ENCODE data around the gene PDPR. TPM values are rescaled to one million over a fixed set of nuclear protein-coding genes. Genes with fewer than 3 reads are reported as not detected.

The PDPR gene
- total and polyA plus RNA-seq, 10 of the 15 experiments (the other 5 are each of a cell fraction or from before 2014, with no cell fraction given), result 2.6 to 29.1 (median 6.8) TPM

DNA sequence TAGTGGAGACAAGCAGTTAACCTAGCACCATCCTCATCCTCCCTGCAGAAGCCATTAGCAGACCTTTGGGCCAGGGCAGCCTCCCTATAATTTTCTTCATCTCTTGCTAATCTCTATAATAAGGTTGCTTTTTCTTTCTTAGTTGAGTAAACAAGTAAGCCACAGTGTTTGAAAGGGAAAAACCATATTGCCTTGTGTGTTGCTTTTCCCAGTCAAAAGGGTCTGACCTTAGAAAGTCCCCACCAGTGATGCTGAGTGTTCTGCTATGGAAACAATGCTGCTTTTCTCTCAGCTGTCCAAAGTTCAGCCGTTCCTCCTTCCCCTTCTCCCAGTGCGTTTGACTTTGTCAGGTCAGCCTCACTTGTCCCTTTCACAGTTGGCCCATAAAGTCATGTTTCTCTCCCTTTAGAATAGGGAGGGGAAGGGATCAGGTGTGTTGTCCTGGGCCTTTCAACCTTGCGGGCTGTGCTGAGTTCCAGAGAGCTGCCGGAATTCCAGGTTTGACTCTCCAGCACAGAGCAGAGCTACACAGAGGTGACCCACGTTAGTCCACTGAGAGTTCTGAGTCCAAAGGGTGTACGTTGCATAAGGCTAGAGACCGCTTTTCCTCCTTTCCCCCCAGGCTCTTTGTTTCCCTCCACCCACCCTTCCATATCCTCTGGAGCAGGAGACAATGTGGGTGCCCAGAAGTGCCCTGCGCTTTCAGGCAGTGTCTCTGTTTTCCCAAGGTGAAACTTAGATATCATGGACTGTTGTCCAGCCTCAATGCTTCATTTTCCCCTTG lies 43.5 kb downstream of the PDPR start:
- H3K36me3 ChIP-seq (ENCODE audit: control insufficient read depth in 2 of 2, insufficient read depth in 2 of 2, low read length in 1 of 2), result peaks cover 11 to 15% of the 10 kb centered on the region in 2 experiments
- WGBS (ENCODE audit: insufficient coverage, insufficient replicate concordance, low lambda C conversion rate, missing lambda C conversion rate), result 96% methylated on average over 8 of the region's 8 CpGs
- ChIA-PET CTCF (no interaction called here), POLR2A (no interaction called here), RAD21 (ENCODE audit: unreplicated experiment) (no interaction called here), SMC1A (ENCODE audit: uncharacterized antibody, unreplicated experiment) (no interaction called here)
- H3K79me2 ChIP-seq (ENCODE audit: control insufficient read depth, insufficient read depth, low read length), result no peaks in the 10 kb centered on the region
- no peaks in the 10 kb centered on the region for H4K20me1 ChIP-seq (ENCODE audit: control insufficient read depth, insufficient read depth)
- TF ChIP-seq, protein P1, sequence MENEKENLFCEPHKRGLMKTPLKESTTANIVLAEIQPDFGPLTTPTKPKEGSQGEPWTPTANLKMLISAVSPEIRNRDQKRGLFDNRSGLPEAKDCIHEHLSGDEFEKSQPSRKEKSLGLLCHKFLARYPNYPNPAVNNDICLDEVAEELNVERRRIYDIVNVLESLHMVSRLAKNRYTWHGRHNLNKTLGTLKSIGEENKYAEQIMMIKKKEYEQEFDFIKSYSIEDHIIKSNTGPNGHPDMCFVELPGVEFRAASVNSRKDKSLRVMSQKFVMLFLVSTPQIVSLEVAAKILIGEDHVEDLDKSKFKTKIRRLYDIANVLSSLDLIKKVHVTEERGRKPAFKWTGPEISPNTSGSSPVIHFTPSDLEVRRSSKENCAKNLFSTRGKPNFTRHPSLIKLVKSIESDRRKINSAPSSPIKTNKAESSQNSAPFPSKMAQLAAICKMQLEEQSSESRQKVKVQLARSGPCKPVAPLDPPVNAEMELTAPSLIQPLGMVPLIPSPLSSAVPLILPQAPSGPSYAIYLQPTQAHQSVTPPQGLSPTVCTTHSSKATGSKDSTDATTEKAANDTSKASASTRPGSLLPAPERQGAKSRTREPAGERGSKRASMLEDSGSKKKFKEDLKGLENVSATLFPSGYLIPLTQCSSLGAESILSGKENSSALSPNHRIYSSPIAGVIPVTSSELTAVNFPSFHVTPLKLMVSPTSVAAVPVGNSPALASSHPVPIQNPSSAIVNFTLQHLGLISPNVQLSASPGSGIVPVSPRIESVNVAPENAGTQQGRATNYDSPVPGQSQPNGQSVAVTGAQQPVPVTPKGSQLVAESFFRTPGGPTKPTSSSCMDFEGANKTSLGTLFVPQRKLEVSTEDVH (IDR thresholded peaks at IDR 0.05; ENCODE audit: low read depth, partially characterized antibody), result no peak
- TF ChIP-seq SMARCA5 (IDR thresholded peaks at IDR 0.05), result no peak
- TF ChIP-seq, protein P2, sequence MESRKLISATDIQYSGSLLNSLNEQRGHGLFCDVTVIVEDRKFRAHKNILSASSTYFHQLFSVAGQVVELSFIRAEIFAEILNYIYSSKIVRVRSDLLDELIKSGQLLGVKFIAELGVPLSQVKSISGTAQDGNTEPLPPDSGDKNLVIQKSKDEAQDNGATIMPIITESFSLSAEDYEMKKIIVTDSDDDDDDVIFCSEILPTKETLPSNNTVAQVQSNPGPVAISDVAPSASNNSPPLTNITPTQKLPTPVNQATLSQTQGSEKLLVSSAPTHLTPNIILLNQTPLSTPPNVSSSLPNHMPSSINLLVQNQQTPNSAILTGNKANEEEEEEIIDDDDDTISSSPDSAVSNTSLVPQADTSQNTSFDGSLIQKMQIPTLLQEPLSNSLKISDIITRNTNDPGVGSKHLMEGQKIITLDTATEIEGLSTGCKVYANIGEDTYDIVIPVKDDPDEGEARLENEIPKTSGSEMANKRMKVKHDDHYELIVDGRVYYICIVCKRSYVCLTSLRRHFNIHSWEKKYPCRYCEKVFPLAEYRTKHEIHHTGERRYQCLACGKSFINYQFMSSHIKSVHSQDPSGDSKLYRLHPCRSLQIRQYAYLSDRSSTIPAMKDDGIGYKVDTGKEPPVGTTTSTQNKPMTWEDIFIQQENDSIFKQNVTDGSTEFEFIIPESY (IDR thresholded peaks at IDR 0.05), result no peak
- TF ChIP-seq ELK1 (IDR thresholded peaks at IDR 0.05; ENCODE audit: low read depth, low read length), result no peak
- no peak for TF ChIP-seq IKZF2 (IDR thresholded peaks at IDR 0.05)
- no peak for TF ChIP-seq NBN (IDR thresholded peaks at IDR 0.05)
- no peak for TF ChIP-seq BACH1 (IDR thresholded peaks at IDR 0.05; ENCODE audit: borderline replicate concordance)
- no peak for TF ChIP-seq NKRF (conservative IDR thresholded peaks at IDR 0.05)
- H3K4me3 ChIP-seq, result no peak overlapping the region
- intact Hi-C loops (cut with micrococcal nuclease; ENCODE audit: unreplicated experiment), result no loop called here
- BruUV-seq (replicated peaks), result no TSS peak
- no peak overlapping the region for H3K27ac ChIP-seq (ENCODE audit: control insufficient read depth, insufficient read depth)
- H3K4me1 ChIP-seq (ENCODE audit: control insufficient read depth, insufficient read depth, low read length), result no peaks in the 10 kb centered on the region
- FAIRE-seq (no peak), DNase-seq (ENCODE audit: low read depth, low spot score) (no peak), ATAC-seq (no peak)
- no peaks in the 10 kb centered on the region for H3K27me3 ChIP-seq (replicated peaks in 1 of 2; ENCODE audit: control insufficient read depth in 2 of 2, insufficient read depth in 2 of 2, low read length in 1 of 2)
- no peak overlapping the region for H3K4me2 ChIP-seq (ENCODE audit: control insufficient read depth, insufficient read depth)
- in situ Hi-C loops (cut with MboI), result no loop called here
- H3K9me3 ChIP-seq (replicated peaks; ENCODE audit: control insufficient read depth, insufficient read depth, low read length), result no peaks in the 10 kb centered on the region
- H3K9ac ChIP-seq (ENCODE audit: control insufficient read depth, insufficient read depth, low read length), result no peak overlapping the region
- no peak overlapping the region for H2AFZ ChIP-seq (ENCODE audit: control insufficient read depth, low read depth, low read length)
